Measurements from ENCODE around the gene CFD.
"Not testable (repeated sequence)": the region's sequence is repeated elsewhere in the genome, so short reads cannot be mapped to it uniquely, and the experiment has no call there.

Gene CFD

DNA sequence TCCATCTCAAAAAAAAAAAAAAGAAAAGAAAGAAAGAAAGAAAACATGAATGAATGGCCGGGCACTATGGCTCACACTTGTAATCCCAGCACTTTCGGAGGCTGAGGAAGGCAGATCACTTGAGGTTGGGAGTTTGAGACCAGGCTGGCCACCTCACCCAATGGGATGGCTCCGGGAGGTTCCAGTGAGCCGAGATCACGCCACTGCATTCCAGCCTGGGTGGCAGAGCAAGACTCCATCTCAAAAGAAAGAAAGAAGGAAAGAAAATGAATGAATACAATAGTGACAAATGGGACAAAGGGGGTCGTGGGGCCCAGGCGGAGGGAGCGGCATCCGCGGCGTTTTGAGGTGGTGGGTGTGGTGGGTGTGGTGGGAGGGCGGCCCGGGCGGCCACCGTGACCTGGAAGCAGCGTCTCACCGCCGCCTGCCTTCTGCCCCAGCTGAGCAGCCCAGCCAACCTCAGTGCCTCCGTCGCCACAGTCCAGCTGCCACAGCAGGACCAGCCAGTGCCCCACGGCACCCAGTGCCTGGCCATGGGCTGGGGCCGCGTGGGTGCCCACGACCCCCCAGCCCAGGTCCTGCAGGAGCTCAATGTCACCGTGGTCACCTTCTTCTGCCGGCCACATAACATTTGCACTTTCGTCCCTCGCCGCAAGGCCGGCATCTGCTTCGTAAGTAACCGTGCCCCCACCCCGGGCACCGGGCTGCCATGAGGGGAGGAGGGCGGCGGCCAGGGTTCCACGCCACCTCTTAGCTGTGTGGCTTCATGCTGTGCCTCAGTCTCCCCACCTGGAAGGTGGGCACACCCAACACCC lies 13.6 kb upstream of the CFD start:
- TF ChIP-seq, protein P1, sequence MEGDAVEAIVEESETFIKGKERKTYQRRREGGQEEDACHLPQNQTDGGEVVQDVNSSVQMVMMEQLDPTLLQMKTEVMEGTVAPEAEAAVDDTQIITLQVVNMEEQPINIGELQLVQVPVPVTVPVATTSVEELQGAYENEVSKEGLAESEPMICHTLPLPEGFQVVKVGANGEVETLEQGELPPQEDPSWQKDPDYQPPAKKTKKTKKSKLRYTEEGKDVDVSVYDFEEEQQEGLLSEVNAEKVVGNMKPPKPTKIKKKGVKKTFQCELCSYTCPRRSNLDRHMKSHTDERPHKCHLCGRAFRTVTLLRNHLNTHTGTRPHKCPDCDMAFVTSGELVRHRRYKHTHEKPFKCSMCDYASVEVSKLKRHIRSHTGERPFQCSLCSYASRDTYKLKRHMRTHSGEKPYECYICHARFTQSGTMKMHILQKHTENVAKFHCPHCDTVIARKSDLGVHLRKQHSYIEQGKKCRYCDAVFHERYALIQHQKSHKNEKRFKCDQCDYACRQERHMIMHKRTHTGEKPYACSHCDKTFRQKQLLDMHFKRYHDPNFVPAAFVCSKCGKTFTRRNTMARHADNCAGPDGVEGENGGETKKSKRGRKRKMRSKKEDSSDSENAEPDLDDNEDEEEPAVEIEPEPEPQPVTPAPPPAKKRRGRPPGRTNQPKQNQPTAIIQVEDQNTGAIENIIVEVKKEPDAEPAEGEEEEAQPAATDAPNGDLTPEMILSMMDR (IDR thresholded peaks at IDR 0.05; ENCODE audit: extremely low read depth, insufficient read depth, missing control alignments) = no peak
- no peak for DNase-seq (ENCODE audit: low spot score)
- in situ Hi-C loops (cut with MboI; ENCODE audit: low pct_unique_long_range_greater_than_20kb, low sequenced_read_pairs, unreplicated experiment) = no loop called here

DNA sequence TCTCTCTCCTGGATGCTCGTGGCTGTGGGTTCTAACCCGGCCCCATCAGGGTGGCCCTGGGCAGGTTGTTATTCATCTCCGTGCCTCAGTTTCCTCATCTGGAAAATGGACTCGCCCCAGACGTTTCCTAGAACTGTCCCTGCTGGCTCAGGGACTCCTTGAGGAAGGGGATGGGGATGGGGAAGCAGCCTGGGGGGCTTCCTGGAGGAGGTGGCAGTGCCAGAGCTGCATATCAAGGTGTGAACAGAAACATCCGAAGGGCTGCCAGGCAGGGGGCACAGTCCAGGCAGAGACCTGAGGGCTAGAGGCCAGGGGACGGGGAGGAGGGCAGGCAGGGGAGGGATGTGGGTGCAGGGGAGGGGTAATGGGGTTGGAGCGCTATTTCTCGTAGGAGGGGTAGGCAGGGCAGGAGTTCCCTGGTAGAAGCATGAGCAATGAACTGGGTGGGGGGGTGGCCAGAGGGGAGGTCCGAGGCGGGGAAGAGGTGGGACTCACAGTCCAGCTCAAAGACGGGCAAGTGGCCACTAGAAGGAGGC lies 11.0 kb upstream of the CFD start:
- in situ Hi-C loops (cut with MboI; ENCODE audit: low pct_unique_long_range_greater_than_20kb, low sequenced_read_pairs, unreplicated experiment) = no loop called here
- TF ChIP-seq, protein P1 (IDR thresholded peaks at IDR 0.05; ENCODE audit: extremely low read depth, insufficient read depth, missing control alignments) = no peak
- DNase-seq (ENCODE audit: low spot score) = no peak

DNA sequence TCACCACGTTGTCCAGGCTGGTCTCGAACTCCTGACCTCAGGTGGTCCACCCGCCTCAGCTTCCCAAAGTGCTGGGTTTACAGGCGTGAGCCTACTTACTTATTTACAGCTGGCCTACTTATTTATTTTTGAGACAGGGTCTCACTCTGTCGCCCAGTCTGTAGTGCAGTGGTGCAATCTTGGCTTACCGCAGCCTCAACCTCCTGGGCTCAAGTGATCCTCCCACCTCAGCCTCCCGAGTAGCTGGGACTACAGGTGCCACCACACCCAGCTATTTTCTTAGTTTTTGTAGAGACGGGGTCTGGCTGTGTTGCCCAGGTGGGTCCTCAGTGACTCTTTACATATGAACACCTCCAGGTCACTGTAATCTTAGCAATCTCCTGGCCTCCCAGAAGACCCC lies 10.3 kb upstream of the CFD start:
- DNase-seq (ENCODE audit: low spot score); in situ Hi-C loops (cut with MboI; ENCODE audit: low pct_unique_long_range_greater_than_20kb, low sequenced_read_pairs, unreplicated experiment): not testable (repeated sequence)

DNA sequence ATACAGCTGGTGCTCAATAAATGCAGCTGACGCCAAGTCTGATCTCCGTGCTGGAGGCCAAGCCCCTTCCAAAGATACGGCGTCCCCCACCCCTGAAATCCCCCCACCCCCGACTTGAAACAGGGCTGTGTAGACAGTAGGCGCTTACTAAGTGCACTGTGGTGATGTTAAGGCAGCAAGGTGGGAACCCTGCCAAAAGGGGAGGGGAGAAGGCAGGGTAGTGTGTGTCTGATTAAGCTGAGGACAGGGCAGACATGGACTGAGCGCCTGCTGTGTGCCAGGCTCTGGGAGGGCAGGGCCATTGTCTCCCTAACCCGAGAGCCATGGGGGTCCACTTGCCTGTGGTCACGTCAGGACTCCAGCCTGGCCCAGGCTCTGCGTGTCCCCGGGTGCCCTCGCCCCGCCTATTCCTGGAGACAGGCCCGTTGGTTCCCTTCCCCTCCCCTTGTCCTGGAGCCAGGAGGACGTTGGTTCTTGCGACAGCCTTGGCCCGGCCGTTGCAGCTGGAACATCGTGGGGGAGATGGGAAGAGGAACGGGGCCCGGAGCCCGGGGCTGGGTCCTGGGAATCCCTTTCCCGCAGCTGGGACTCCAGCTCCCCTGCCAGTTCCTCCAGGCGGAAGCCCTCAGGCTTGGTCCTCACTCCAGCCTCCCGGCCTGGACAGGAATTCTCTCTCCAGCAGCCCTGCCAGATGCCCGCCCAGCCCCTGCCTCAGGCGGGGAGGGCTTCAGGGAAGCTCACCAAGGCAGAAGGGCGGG lies 9.1 kb upstream of the CFD start:
- in situ Hi-C loops (cut with MboI; ENCODE audit: low pct_unique_long_range_greater_than_20kb, low sequenced_read_pairs, unreplicated experiment) = loop anchor here (10.0 kb wide), 1 partner anchor 134 kb away; the partner anchor contains the start of gene WDR18
- DNase-seq (ENCODE audit: low spot score) = no peak
- TF ChIP-seq, protein P1 (IDR thresholded peaks at IDR 0.05; ENCODE audit: extremely low read depth, insufficient read depth, missing control alignments) = no peak

DNA sequence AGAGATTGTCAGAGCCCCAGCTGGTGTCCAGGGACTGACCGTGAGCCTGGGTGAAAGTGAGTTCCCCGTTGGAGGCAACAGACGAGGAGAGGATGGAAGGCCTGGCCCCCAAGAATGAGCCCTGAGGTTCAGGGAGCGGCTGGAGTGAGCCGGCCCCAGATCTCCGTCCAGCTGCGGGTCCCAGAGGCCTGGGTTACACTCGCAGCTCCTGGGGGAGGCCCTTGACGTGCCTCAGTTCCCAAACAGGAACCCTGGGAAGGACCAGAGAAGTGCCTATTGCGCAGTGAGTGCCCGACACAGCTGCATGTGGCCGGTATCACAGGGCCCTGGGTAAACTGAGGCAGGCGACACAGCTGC lies 8.5 kb upstream of the CFD start:
- TF ChIP-seq, protein P1 (IDR thresholded peaks at IDR 0.05; ENCODE audit: extremely low read depth, insufficient read depth, missing control alignments) = no peak
- in situ Hi-C loops (cut with MboI; ENCODE audit: low pct_unique_long_range_greater_than_20kb, low sequenced_read_pairs, unreplicated experiment) = loop anchor here (10.0 kb wide), 1 partner anchor 134 kb away; the partner anchor contains the start of gene WDR18
- DNase-seq (ENCODE audit: low spot score) = no peak

DNA sequence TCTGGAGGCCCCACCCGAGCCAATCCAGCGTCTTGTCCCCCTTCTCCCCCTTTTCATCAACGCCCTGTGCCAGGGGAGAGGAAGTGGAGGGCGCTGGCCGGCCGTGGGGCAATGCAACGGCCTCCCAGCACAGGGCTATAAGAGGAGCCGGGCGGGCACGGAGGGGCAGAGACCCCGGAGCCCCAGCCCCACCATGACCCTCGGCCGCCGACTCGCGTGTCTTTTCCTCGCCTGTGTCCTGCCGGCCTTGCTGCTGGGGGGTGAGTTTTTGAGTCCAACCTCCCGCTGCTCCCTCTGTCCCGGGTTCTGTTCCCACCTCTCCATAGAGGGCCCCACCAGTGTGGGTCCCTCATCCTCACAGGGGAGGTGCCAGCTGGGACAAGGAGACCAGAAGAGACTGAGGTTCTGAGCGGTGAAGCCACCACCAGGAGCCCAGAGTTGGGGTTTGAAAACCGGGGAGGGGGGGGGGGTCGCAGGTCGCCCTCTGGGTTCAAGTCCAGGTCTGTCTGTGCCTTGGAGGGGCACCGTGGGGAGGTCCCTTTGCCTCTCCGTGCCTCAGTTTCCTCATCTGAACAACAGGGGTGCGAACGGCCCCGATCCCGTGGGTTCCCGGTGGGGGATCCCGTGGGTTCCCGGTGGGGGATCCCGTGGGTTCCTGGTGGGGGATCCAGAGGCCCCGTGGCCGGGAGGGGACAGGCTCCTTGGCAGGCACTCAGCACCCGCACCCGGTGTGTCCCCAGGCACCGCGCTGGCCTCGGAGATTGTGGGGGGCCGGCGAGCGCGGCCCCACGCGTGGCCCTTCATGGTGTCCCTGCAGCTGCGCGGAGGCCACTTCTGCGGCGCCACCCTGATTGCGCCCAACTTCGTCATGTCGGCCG lies 7.1 kb upstream of the CFD start, which contains the start of gene ELANE:
ELANE (plus strand) TSS at position 168 of the 878 bp plus-strand sequence; CDS start at position 194, 26 bp downstream.
- in situ Hi-C loops (cut with MboI; ENCODE audit: low pct_unique_long_range_greater_than_20kb, low sequenced_read_pairs, unreplicated experiment) = loop anchor here (10.0 kb wide), 1 partner anchor 132 kb away; the partner anchor contains the start of gene WDR18
- TF ChIP-seq, protein P1 (IDR thresholded peaks at IDR 0.05; ENCODE audit: extremely low read depth, insufficient read depth, missing control alignments) = no peak
- DNase-seq (ENCODE audit: low spot score) = no peak
